ENCODE results near the gene C1orf210.

Gene C1orf210

GRCh38 chr1:43293176-43293575 lies 7.8 kb upstream of the C1orf210 start:
- DNase-seq, result no peak

GRCh38 chr1:43292679-43293078 lies 7.3 kb upstream of the C1orf210 start:
- no peak for DNase-seq

- no peak for DNase-seq
Observed at GRCh38 chr1:43292216-43292615, 6.8 kb upstream of the C1orf210 start.

- no peak for DNase-seq
Observed at GRCh38 chr1:43288785-43289706, 3.7 kb upstream of the C1orf210 start.

GRCh38 chr1:43288058-43288784 lies 2.8 kb upstream of the C1orf210 start:
- no peak for DNase-seq

GRCh38 chr1:43286533-43286932 lies 1.2 kb upstream of the C1orf210 start:
- no peak for DNase-seq

- DNase-seq, result no peak
Observed at GRCh38 chr1:43286115-43286514, 734 bp upstream of the C1orf210 start.

GRCh38 chr1:43284546-43285110 lies 753 bp downstream of the C1orf210 start:
- DNase-seq, result no peak

GRCh38 chr1:43284065-43284464 lies 1.3 kb downstream of the C1orf210 start:
- DNase-seq, result no peak

GRCh38 chr1:43282220-43283195 lies 2.9 kb downstream of the C1orf210 start:
- no peak for DNase-seq

- no peak for DNase-seq
Observed at GRCh38 chr1:43280692-43281091, 4.7 kb downstream of the C1orf210 start.

GRCh38 chr1:43279666-43280065 lies 5.7 kb downstream of the C1orf210 start:
- no peak for DNase-seq

- DNase-seq, result no peak
Observed at GRCh38 chr1:43279161-43279560, 6.2 kb downstream of the C1orf210 start.

GRCh38 chr1:43277116-43277876 lies 8.1 kb downstream of the C1orf210 start:
- DNase-seq, result no peak

GRCh38 chr1:43276673-43277072 lies 8.7 kb downstream of the C1orf210 start:
- no peak for DNase-seq

- no peak for DNase-seq
Observed at GRCh38 chr1:43275826-43276620, 9.4 kb downstream of the C1orf210 start.

GRCh38 chr1:43274804-43275180 lies 10.6 kb downstream of the C1orf210 start:
- DNase-seq, result no peak

- DNase-seq, result peak in 1 of 2 donors; percentile 24
Observed at GRCh38 chr1:43274125-43274803, 11.1 kb downstream of the C1orf210 start.

GRCh38 chr1:43273708-43274107 lies 11.7 kb downstream of the C1orf210 start:
- DNase-seq, result no peak
